Keratinocyte (primary cell): Measurements from ENCODE around the gene DMRT3. TPM values are rescaled to one million over a fixed set of nuclear protein-coding genes. Genes with fewer than 3 reads are reported as not detected.

ENCODE experiments used
- DNase-seq: peaks from one replicate; pipeline ENCODE4 v3.0.0-alpha.2; 2011; ENCODE audit warnings: low read depth, missing footprints, low spot score
- FAIRE-seq: peaks from 2 replicates; lab custom pipeline; 2011; peaks lifted over from hg19 to GRCh38; lab: Jason Lieb, UNC
- H2AFZ ChIP-seq: 2 replicates; pipeline ENCODE4 v1.6.0; 2012; ENCODE audit warnings: low read length, control low read depth, inconsistent platforms; ENCODE audit not compliant: control insufficient read depth
- H3K27ac ChIP-seq: 2 replicates; pipeline ENCODE4 v1.5.1; 2011; ENCODE audit warnings: low read length; ENCODE audit not compliant: control insufficient read depth, insufficient read depth
- H3K27me3 ChIP-seq: 3 replicates; pipeline ENCODE4 v1.6.0; 2011; ENCODE audit warnings: low read length; ENCODE audit not compliant: control insufficient read depth, insufficient read depth; ENCODE audit errors: extremely low read depth
- H3K36me3 ChIP-seq, 2 experiments: 2 replicates in 1 of 2; 3 replicates in 1 of 2; pipeline ENCODE4 v1.5.1; 2011; ENCODE audit warnings: low read length in 2 of 2, mild to moderate bottlenecking in 1 of 2; ENCODE audit not compliant: control insufficient read depth in 2 of 2, insufficient read depth in 2 of 2; ENCODE audit errors: extremely low read depth in 1 of 2
- H3K4me1 ChIP-seq: 3 replicates; pipeline ENCODE4 v1.5.1; 2011; ENCODE audit warnings: low read length; ENCODE audit not compliant: control insufficient read depth, insufficient read depth; ENCODE audit errors: extremely low read depth
- H3K4me2 ChIP-seq: 3 replicates; pipeline ENCODE4 v1.6.0; 2011; ENCODE audit warnings: low read depth, low read length; ENCODE audit not compliant: control insufficient read depth, insufficient read depth; ENCODE audit errors: extremely low read depth
- H3K4me3 ChIP-seq, 3 experiments: fragments of 200-600 bp in 1 of 3; sonication (generic) in 1 of 3; 2 replicates in 2 of 3; 3 replicates in 1 of 3; pipeline ENCODE4 v1.5.1; 2011 to 2016; ENCODE audit warnings: low read length in 3 of 3, mild to moderate bottlenecking in 3 of 3, control low read depth in 2 of 3, inconsistent platforms in 1 of 3, low read depth in 1 of 3, mixed read lengths in 1 of 3, mixed run types in 1 of 3, moderate library complexity in 1 of 3; ENCODE audit not compliant: control insufficient read depth in 2 of 3, insufficient read depth in 2 of 3; ENCODE audit errors: extremely low read depth in 1 of 3
- H3K79me2 ChIP-seq: 2 replicates; pipeline ENCODE4 v1.6.0; 2012; ENCODE audit warnings: low read length; ENCODE audit not compliant: control insufficient read depth, insufficient read depth
- H3K9ac ChIP-seq: 3 replicates; pipeline ENCODE4 v1.6.0; 2011; ENCODE audit warnings: low read length; ENCODE audit not compliant: control insufficient read depth, insufficient read depth; ENCODE audit errors: extremely low read depth
- H3K9me1 ChIP-seq: 3 replicates; pipeline ENCODE4 v1.6.0; 2011; ENCODE audit warnings: low read length; ENCODE audit not compliant: control insufficient read depth, insufficient read depth; ENCODE audit errors: extremely low read depth
- H3K9me3 ChIP-seq: 2 replicates; pipeline ENCODE4 v1.5.1; 2012; ENCODE audit warnings: low read depth, low read length; ENCODE audit not compliant: control insufficient read depth
- H4K20me1 ChIP-seq: 3 replicates; pipeline ENCODE4 v1.6.0; 2011; ENCODE audit warnings: low read length; ENCODE audit not compliant: control insufficient read depth, insufficient read depth; ENCODE audit errors: extremely low read depth
- EZH2 ChIP-seq: IDR thresholded peaks from one replicate; pipeline ENCODE4 v1.6.1; 2012; ENCODE audit warnings: inconsistent platforms, mild to moderate bottlenecking, low read length, moderate library complexity
- dilution Hi-C: fragments of 300-500 bp; cut with MboI; formaldehyde crosslinking; loops from one replicate; pipeline ENCODE4 v1.7.0; 2020; ENCODE audit warnings: low sequenced_read_pairs; ENCODE audit not compliant: extremely low pct_ligation_motif_present
- polyA plus RNA-seq, 5 experiments: library from polyadenylated mRNA; depleted of rRNA in 3 of 5; stranded (reverse) in 3 of 5; stranded (forward) in 1 of 5; unstranded in 1 of 5; fragments of >200 nt; gene quantifications; 1 replicate in 1 of 5; 2 replicates in 3 of 5; 3 replicates in 1 of 5; pipeline versions ENCODE4 v1.2.1 to v1.2.3, GENCODE V29; 2011 to 2012; ENCODE audit warnings: missing spikeins in 2 of 5, low read depth in 1 of 5, low replicate concordance in 1 of 5
- TF ChIP-seq, protein P1 (sequence below), 3 experiments: IDR thresholded peaks in 1 of 3; conservative IDR thresholded peaks in 1 of 3; optimal IDR thresholded peaks in 1 of 3; 2 replicates in 2 of 3; 3 replicates in 1 of 3; pipeline versions ENCODE3 to v1.5.1; 2011; ENCODE audit warnings: low read length in 3 of 3, mild to moderate bottlenecking in 3 of 3, moderate library complexity in 2 of 3, control low read depth in 1 of 3, inconsistent platforms in 1 of 3; ENCODE audit not compliant: insufficient read depth in 2 of 3; ENCODE audit errors: extremely low read depth in 1 of 3

The DMRT3 gene
- polyA plus RNA-seq, 1 donor (not counting 4 experiments of a cell fraction or from before 2014, with no cell fraction given) = not detected

DNA sequence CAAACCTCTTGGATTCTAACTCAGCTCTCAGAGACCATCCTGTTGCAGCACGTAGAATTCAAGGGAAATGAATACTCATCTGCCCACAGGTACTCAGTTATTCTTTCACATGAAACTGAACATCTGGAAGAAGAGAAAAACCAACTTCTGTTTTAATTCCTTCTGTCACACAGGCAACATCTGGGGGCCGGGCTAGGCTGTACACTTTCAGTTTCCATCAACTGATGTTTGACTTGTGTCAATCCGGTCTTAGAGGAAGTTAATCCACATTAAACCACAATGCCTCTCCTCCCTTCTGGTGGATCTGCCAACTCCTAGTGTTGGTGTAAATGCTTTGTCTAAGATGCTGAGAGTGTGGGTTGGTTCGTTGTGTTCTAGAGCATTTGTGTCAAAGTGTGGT is 17.6 kb downstream of the DMRT3 start:
- Histone ChIP-seq H3K27ac (no peak overlapping the region), H2AFZ (no peak overlapping the region), H3K4me2 (no peak overlapping the region), H3K36me3 (no peaks in the 10 kb centered on the region), H4K20me1 (no peaks in the 10 kb centered on the region), H3K9ac (no peak overlapping the region), H3K4me1 (no peaks in the 10 kb centered on the region), H3K9me3 (no peaks in the 10 kb centered on the region), H3K4me3 (no peak overlapping the region), H3K27me3 (peaks cover 3% of the 10 kb centered on the region), H3K79me2 (no peaks in the 10 kb centered on the region), H3K9me1 (no peaks in the 10 kb centered on the region)
- dilution Hi-C loops = no loop called here
- FAIRE-seq (no peak), DNase-seq (no peak)
- TF ChIP-seq, protein P1, sequence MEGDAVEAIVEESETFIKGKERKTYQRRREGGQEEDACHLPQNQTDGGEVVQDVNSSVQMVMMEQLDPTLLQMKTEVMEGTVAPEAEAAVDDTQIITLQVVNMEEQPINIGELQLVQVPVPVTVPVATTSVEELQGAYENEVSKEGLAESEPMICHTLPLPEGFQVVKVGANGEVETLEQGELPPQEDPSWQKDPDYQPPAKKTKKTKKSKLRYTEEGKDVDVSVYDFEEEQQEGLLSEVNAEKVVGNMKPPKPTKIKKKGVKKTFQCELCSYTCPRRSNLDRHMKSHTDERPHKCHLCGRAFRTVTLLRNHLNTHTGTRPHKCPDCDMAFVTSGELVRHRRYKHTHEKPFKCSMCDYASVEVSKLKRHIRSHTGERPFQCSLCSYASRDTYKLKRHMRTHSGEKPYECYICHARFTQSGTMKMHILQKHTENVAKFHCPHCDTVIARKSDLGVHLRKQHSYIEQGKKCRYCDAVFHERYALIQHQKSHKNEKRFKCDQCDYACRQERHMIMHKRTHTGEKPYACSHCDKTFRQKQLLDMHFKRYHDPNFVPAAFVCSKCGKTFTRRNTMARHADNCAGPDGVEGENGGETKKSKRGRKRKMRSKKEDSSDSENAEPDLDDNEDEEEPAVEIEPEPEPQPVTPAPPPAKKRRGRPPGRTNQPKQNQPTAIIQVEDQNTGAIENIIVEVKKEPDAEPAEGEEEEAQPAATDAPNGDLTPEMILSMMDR (optimal IDR thresholded peaks at IDR 0.05 in 1 of 3, IDR thresholded peaks at IDR 0.05 in 1 of 3, conservative IDR thresholded peaks at IDR 0.05 in 1 of 3; ENCODE audit: extremely low read depth in 1 of 3, insufficient read depth in 2 of 3, low read length in 3 of 3) = no peak
- no peak for TF ChIP-seq EZH2

- no peak overlapping the region for H3K9ac ChIP-seq
- no peaks in the 10 kb centered on the region for H3K4me1 ChIP-seq
- H2AFZ ChIP-seq = no peak overlapping the region
- DNase-seq = no peak
- H3K9me1 ChIP-seq = no peaks in the 10 kb centered on the region
- H3K27me3 ChIP-seq = peaks cover 3% of the 10 kb centered on the region
- TF ChIP-seq EZH2 = no peak
- TF ChIP-seq, protein P1 (optimal IDR thresholded peaks at IDR 0.05 in 1 of 3, IDR thresholded peaks at IDR 0.05 in 1 of 3, conservative IDR thresholded peaks at IDR 0.05 in 1 of 3; ENCODE audit: extremely low read depth in 1 of 3, insufficient read depth in 2 of 3, low read length in 3 of 3) = no peak
- H3K27ac ChIP-seq = no peak overlapping the region
- no peaks in the 10 kb centered on the region for H3K79me2 ChIP-seq
- H3K9me3 ChIP-seq = no peaks in the 10 kb centered on the region
- dilution Hi-C loops = no loop called here
- H3K4me2 ChIP-seq = no peak overlapping the region
- FAIRE-seq = no peak
- no peaks in the 10 kb centered on the region for H4K20me1 ChIP-seq
- H3K36me3 ChIP-seq = no peaks in the 10 kb centered on the region
- H3K4me3 ChIP-seq = no peak overlapping the region
Measured at GRCh38 chr9:995192-995591, 18.7 kb downstream of the DMRT3 start.
